ENCODE measurements around the gene HTR3E. TPM values are rescaled to one million over a fixed set of nuclear protein-coding genes. Genes with fewer than 3 reads are reported as not detected.

The HTR3E gene
- total RNA-seq, 2 experiments from 2014 or later: not detected

- Mint-ChIP-seq H3K9me3 (no peaks in the 10 kb centered on the region), H3K36me3 (ENCODE audit: low read depth) (peaks cover 44% of the 10 kb centered on the region), H3K27me3 (no peaks in the 10 kb centered on the region), H3K27ac (peak overlapping the region; percentile 15), H3K4me3 (no peak overlapping the region), H3K4me1 (ENCODE audit: low read depth) (peaks cover 7% of the 10 kb centered on the region)
- ChIA-PET CTCF (no interaction called here), POLR2A (interaction anchor here (0.7 kb wide), 1 partner anchor 13 kb away, joined by 5 read pairs; the partner anchor contains the start of gene DVL3)
- no peak for ATAC-seq
- no peak for DNase-seq
- TF ChIP-seq, protein P1, sequence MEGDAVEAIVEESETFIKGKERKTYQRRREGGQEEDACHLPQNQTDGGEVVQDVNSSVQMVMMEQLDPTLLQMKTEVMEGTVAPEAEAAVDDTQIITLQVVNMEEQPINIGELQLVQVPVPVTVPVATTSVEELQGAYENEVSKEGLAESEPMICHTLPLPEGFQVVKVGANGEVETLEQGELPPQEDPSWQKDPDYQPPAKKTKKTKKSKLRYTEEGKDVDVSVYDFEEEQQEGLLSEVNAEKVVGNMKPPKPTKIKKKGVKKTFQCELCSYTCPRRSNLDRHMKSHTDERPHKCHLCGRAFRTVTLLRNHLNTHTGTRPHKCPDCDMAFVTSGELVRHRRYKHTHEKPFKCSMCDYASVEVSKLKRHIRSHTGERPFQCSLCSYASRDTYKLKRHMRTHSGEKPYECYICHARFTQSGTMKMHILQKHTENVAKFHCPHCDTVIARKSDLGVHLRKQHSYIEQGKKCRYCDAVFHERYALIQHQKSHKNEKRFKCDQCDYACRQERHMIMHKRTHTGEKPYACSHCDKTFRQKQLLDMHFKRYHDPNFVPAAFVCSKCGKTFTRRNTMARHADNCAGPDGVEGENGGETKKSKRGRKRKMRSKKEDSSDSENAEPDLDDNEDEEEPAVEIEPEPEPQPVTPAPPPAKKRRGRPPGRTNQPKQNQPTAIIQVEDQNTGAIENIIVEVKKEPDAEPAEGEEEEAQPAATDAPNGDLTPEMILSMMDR (IDR thresholded peaks at IDR 0.05): no peak
- intact Hi-C loops (cut with micrococcal nuclease): no loop called here
Measured at GRCh38 chr3:184142199-184142598, 45.3 kb downstream of the HTR3E start.

DNA sequence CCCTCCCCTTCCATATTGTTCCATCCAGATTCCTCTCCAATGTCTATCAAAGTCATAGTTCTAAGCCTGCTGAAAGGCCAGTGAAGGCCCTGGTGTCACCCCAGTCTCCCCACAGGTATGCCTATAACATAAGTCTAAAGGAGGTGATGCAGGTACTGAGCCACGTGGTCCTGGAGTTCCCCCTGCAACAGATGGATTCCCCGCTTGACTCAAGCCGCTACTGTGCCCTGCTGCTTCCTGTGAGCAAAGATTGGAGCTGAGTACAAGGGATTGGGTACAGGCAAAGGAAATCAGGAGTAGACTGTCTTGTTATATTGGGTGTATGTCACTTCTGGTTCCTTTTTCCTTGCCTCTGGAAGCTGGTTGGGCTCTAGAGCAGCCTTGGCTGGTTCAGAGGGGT, 46.5 kb downstream of the HTR3E start:
- H3K36me3 Mint-ChIP-seq (ENCODE audit: low read depth): peaks cover 35% of the 10 kb centered on the region

DNA sequence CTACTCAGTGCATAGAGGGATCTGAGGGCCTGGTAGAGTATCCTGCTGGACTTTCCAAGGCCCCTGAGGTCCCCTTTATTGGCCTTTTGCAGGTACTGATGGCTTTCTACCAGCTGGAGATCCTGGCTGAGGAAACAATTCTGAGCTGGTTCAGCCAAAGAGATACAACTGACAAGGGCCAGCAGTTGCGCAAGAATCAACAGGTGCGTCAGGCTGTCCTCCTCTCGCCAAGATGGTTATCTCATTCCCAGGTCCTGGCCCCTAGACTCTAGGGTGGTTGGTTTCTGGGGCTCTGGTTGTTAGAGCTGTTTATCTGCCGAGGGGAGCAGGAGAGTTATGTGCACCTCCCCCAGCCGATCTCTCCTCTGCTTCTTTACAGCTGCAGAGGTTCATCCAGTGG, 47.6 kb downstream of the HTR3E start:
- no peaks in the 10 kb centered on the region for H3K27me3 Mint-ChIP-seq
- intact Hi-C loops (cut with micrococcal nuclease): no loop called here
- H3K9me3 Mint-ChIP-seq: no peaks in the 10 kb centered on the region
- H3K4me3 Mint-ChIP-seq: no peak overlapping the region
- TF ChIP-seq, protein P1 (IDR thresholded peaks at IDR 0.05): no peak
- ATAC-seq: no peak
- ChIA-PET CTCF (interaction anchor here (1.1 to 2.2 kb wide), 8 partner anchors 8 to 105 kb away, joined by 3 to 10 read pairs (median 4); partner anchors contain the start of genes EEF1AKMT4 and EIF2B5), POLR2A (interaction anchor here (1.1 to 4.2 kb wide), 6 partner anchors 8 to 124 kb away, joined by 3 to 40 read pairs (median 6); partner anchors contain the start of genes ABCF3, DVL3 and EIF2B5)
- peaks cover 35% of the 10 kb centered on the region for H3K36me3 Mint-ChIP-seq (ENCODE audit: low read depth)
- H3K27ac Mint-ChIP-seq: peak overlapping the region; percentile 30
- DNase-seq: no peak
- H3K4me1 Mint-ChIP-seq (ENCODE audit: low read depth): no peaks in the 10 kb centered on the region

More for the DNA sequence above, 46.5 kb downstream of the HTR3E start:
- Mint-ChIP-seq H3K27ac (peak overlapping the region; percentile 61), H3K9me3 (no peaks in the 10 kb centered on the region), H3K4me3 (no peak overlapping the region), H3K27me3 (no peaks in the 10 kb centered on the region), H3K4me1 (ENCODE audit: low read depth) (no peaks in the 10 kb centered on the region)
- TF ChIP-seq, protein P1 (IDR thresholded peaks at IDR 0.05): no peak
- CTCF ChIA-PET: interaction anchor here (0.9 to 2.0 kb wide), 3 partner anchors 8 to 85 kb away, joined by 3 to 5 read pairs (median 5); partner anchors contain the start of gene EIF2B5
- intact Hi-C loops (cut with micrococcal nuclease): no loop called here
- ATAC-seq: peak; percentile 23
- POLR2A ChIA-PET: interaction anchor here (1.1 to 4.2 kb wide), 4 partner anchors 9 to 125 kb away, joined by 3 to 40 read pairs (median 8); partner anchors contain the start of genes DVL3 and EIF2B5
- no peak for DNase-seq

- DNase-seq: peak; percentile 61
- POLR2A ChIA-PET: interaction anchor here (1.1 to 4.2 kb wide), 5 partner anchors 10 to 95 kb away, joined by 3 to 40 read pairs (median 6); partner anchors contain the start of genes ABCF3, DVL3 and EIF2B5
- peak; percentile 85 for ATAC-seq
Measured at GRCh38 chr3:184145111-184145524, 48.3 kb downstream of the HTR3E start.

More at GRCh38 chr3:184145111-184145524, 48.3 kb downstream of the HTR3E start:
- no peak overlapping the region for H3K4me3 Mint-ChIP-seq
- no peaks in the 10 kb centered on the region for H3K4me1 Mint-ChIP-seq (ENCODE audit: low read depth)
- peaks cover 33% of the 10 kb centered on the region for H3K36me3 Mint-ChIP-seq (ENCODE audit: low read depth)
- H3K27me3 Mint-ChIP-seq: no peaks in the 10 kb centered on the region
- CTCF ChIA-PET: interaction anchor here (1.1 to 2.2 kb wide), 12 partner anchors 8 to 144 kb away, joined by 3 to 12 read pairs (median 5); partner anchors contain the start of genes DVL3, EEF1AKMT4 and EIF2B5
- H3K9me3 Mint-ChIP-seq: no peaks in the 10 kb centered on the region
- H3K27ac Mint-ChIP-seq: peak overlapping the region; percentile 30
- intact Hi-C loops (cut with micrococcal nuclease): no loop called here
- TF ChIP-seq, protein P1 (IDR thresholded peaks at IDR 0.05): peak; percentile 18

All from activated CD8-positive, alpha-beta T cell treated with anti-CD3 and anti-CD28 coated beads for 36 hours (primary cell).